Neuronal stem cell (in vitro differentiated cells): ENCODE results near the gene RAB40AL.

Experiments
- DNase-seq: peaks from one replicate; pipeline ENCODE4 v3.0.0-alpha.2; 2013; ENCODE audit warnings: low spot score
- H2AFZ ChIP-seq: one replicate; pipeline ENCODE4 v1.6.1; 2013; ENCODE audit warnings: mild to moderate bottlenecking, low read length, inconsistent platforms
- H2AK5ac ChIP-seq: 2 replicates; pipeline ENCODE4 v1.6.1; 2013; ENCODE audit warnings: low read depth, mild to moderate bottlenecking, inconsistent platforms, low read length, moderate library complexity, mixed read lengths
- H2BK120ac ChIP-seq: 2 replicates; pipeline ENCODE4 v1.6.1; 2013; ENCODE audit warnings: low read depth, mild to moderate bottlenecking, inconsistent platforms, low read length, moderate library complexity, mixed read lengths
- H2BK12ac ChIP-seq: one replicate; pipeline ENCODE4 v1.6.1; 2013; ENCODE audit warnings: low read length, inconsistent platforms
- H2BK15ac ChIP-seq: 2 replicates; pipeline ENCODE4 v1.6.1; 2013; ENCODE audit warnings: mild to moderate bottlenecking, low read length, inconsistent platforms, mixed read lengths
- H2BK5ac ChIP-seq: one replicate; pipeline ENCODE4 v1.6.1; 2013; ENCODE audit warnings: inconsistent platforms, mild to moderate bottlenecking, low read length, moderate library complexity
- H3K14ac ChIP-seq: one replicate; pipeline ENCODE4 v1.6.1; 2013; ENCODE audit warnings: low read length, inconsistent platforms
- H3K18ac ChIP-seq: 2 replicates; pipeline ENCODE4 v1.6.1; 2013; ENCODE audit warnings: low read length, inconsistent platforms
- H3K23ac ChIP-seq: 2 replicates; pipeline ENCODE4 v1.6.1; 2013; ENCODE audit warnings: low read depth, mild to moderate bottlenecking, mixed read lengths, low read length, inconsistent platforms; ENCODE audit not compliant: poor library complexity
- H3K27ac ChIP-seq: replicated peaks from 3 replicates; pipeline ENCODE4 v1.5.1; 2013; ENCODE audit warnings: low read length, inconsistent platforms
- H3K27me3 ChIP-seq, 3 experiments: 2 replicates each; pipeline ENCODE4 v1.6.1; 2013; ENCODE audit warnings: low read length in 3 of 3, mild to moderate bottlenecking in 2 of 3, inconsistent platforms in 1 of 3, low read depth in 1 of 3, mixed read lengths in 1 of 3, moderate library complexity in 1 of 3; ENCODE audit not compliant: control insufficient read depth in 3 of 3, insufficient read depth in 3 of 3
- H3K36me3 ChIP-seq, 2 donors: replicated peaks in 1 of 2; 2 replicates each; pipeline ENCODE4 v1.6.1; 2013; ENCODE audit warnings: low read length in 2 of 2; ENCODE audit not compliant: control insufficient read depth in 2 of 2, insufficient read depth in 2 of 2
- H3K4ac ChIP-seq: 2 replicates; pipeline ENCODE4 v1.6.1; 2013; ENCODE audit warnings: inconsistent platforms, mild to moderate bottlenecking, low read length, moderate library complexity
- H3K4me1 ChIP-seq, 2 donors: 1 replicate in 1 of 2; 2 replicates in 1 of 2; pipeline ENCODE4 v1.6.1; 2013; ENCODE audit warnings: low read length in 2 of 2, low read depth in 1 of 2; ENCODE audit not compliant: control insufficient read depth in 2 of 2, insufficient read depth in 1 of 2
- H3K4me2 ChIP-seq: one replicate; pipeline ENCODE4 v1.6.1; 2013; ENCODE audit warnings: mild to moderate bottlenecking, low read length, inconsistent platforms; ENCODE audit not compliant: insufficient read depth, poor library complexity, severe bottlenecking
- H3K4me3 ChIP-seq, 2 donors: 2 replicates each; pipeline ENCODE4 v1.5.1; 2013; ENCODE audit warnings: low read length in 2 of 2, mild to moderate bottlenecking in 2 of 2, inconsistent platforms in 1 of 2, moderate library complexity in 1 of 2
- H3K79me1 ChIP-seq: one replicate; pipeline ENCODE4 v1.6.1; 2013; ENCODE audit warnings: low read depth, mild to moderate bottlenecking, inconsistent platforms, low read length, moderate library complexity
- H3K9ac ChIP-seq: one replicate; pipeline ENCODE4 v1.6.1; 2013; ENCODE audit warnings: mild to moderate bottlenecking, low read depth, low read length, inconsistent platforms; ENCODE audit not compliant: poor library complexity
- H3K9me3 ChIP-seq, 2 donors: replicated peaks in 1 of 2; 2 replicates each; pipeline versions ENCODE3 to v1.6.1; 2013; ENCODE audit warnings: low read length in 2 of 2, mild to moderate bottlenecking in 2 of 2, inconsistent platforms in 1 of 2, low read depth in 1 of 2, mixed read lengths in 1 of 2, moderate library complexity in 1 of 2; ENCODE audit not compliant: control insufficient read depth in 2 of 2, insufficient read depth in 1 of 2
- H4K8ac ChIP-seq: one replicate; pipeline ENCODE4 v1.6.1; 2013; ENCODE audit warnings: low read depth, mild to moderate bottlenecking, inconsistent platforms, low read length, moderate library complexity
- H4K91ac ChIP-seq: one replicate; pipeline ENCODE4 v1.6.1; 2013; ENCODE audit warnings: low read length, low read depth, mild to moderate bottlenecking, inconsistent platforms; ENCODE audit not compliant: poor library complexity
- WGBS, 2 donors: extraction: QIAGEN DNeasy Blood & Tissue Kit; methylation state at CpG; one replicate each; pipeline ENCODE4 v1.1.7; 2013; ENCODE audit warnings: missing lambda C conversion rate in 2 of 2, mixed read lengths in 1 of 2; ENCODE audit not compliant: insufficient read length in 2 of 2, insufficient replicate concordance in 1 of 2; ENCODE audit errors: extremely low coverage in 2 of 2; 5-methylcytosine and 5-hydroxymethylcytosine counted together

Gene RAB40AL

DNA sequence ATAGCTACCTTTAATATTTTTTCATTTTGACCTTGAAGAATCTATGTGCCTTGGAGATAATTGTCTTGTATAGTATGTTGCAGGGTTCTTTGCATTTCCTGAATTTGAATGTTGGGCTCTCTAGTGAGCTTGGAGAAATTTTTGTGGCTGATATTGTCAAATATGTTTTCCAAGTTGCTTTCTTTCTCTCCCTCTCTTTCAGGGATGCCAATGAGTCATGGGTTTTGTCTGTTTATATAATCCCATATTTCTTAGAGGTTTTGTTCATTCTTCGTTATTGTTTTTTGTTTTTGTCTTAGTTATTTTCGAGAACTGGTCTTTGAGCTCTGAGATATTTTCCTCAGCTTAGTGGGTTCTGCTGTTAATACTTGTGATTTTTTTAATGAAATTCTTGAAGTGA lies 20.7 kb downstream of the RAB40AL start:
- Histone ChIP-seq H3K4me3 (no peak overlapping the region), H2BK5ac (no peak overlapping the region), H2BK120ac (no peak overlapping the region), H4K8ac (no peak overlapping the region), H3K79me1 (no peaks in the 10 kb centered on the region), H3K18ac (no peak overlapping the region), H3K23ac (no peak overlapping the region), H2AFZ (no peak overlapping the region), H4K91ac (no peak overlapping the region), H3K36me3 (no peaks in the 10 kb centered on the region), H3K14ac (no peak overlapping the region), H3K9ac (no peak overlapping the region), H2BK12ac (no peak overlapping the region), H3K4me2 (no peak overlapping the region), H3K27me3 (no peaks in the 10 kb centered on the region), H2BK15ac (no peak overlapping the region), H2AK5ac (no peak overlapping the region), H3K4me1 (no peaks in the 10 kb centered on the region), H3K9me3 (no peaks in the 10 kb centered on the region), H3K27ac (no peak overlapping the region), H3K4ac (no peak overlapping the region)
- no peak for DNase-seq
- WGBS, 2 donors: no CpG with 5 or more reads among the region's 2 CpGs

DNA sequence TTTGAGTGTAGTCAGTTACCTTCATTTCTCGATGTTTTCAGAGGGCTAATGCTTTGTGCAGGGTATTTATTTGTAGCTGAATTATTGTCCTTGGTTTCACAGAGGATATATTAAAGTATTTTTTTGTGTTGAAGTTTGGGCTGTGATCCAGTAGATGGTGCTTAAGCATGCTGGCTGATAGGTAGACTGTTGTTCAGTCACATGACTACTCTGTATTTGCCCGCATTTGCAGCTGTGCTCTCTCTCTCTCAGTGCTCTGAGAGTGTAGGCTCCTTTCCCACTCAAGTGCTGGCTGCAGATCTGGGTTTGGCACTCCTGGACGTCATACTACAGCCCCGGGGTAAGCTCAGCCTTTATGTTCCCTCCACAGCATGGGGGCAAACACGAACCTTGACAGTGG lies 21.7 kb downstream of the RAB40AL start:
- H4K91ac ChIP-seq: no peak overlapping the region
- H2BK12ac ChIP-seq: no peak overlapping the region
- H3K9ac ChIP-seq: no peak overlapping the region
- no peaks in the 10 kb centered on the region for H3K79me1 ChIP-seq
- no peak overlapping the region for H2BK5ac ChIP-seq
- H2BK15ac ChIP-seq: no peak overlapping the region
- no peak overlapping the region for H3K18ac ChIP-seq
- no CpG with 5 or more reads among the region's 5 CpGs for WGBS, 2 donors
- no peak for DNase-seq
- no peaks in the 10 kb centered on the region for H3K36me3 ChIP-seq
- no peak overlapping the region for H2AFZ ChIP-seq
- H3K4me3 ChIP-seq: no peak overlapping the region
- no peak overlapping the region for H3K14ac ChIP-seq
- H3K27me3 ChIP-seq: no peaks in the 10 kb centered on the region
- H4K8ac ChIP-seq: no peak overlapping the region
- H3K4ac ChIP-seq: no peak overlapping the region
- H3K4me1 ChIP-seq: no peaks in the 10 kb centered on the region
- H3K9me3 ChIP-seq: no peaks in the 10 kb centered on the region
- H2AK5ac ChIP-seq: no peak overlapping the region
- H3K27ac ChIP-seq: no peak overlapping the region
- H3K23ac ChIP-seq: no peak overlapping the region
- H3K4me2 ChIP-seq: no peak overlapping the region
- H2BK120ac ChIP-seq: no peak overlapping the region

GRCh38 chrX:102959471-102959870 lies 22.4 kb downstream of the RAB40AL start:
- WGBS, 2 donors: no CpG with 5 or more reads among the region's 4 CpGs
- Histone ChIP-seq H4K91ac (no peak overlapping the region), H3K14ac (no peak overlapping the region), H3K79me1 (no peaks in the 10 kb centered on the region), H2BK120ac (no peak overlapping the region), H2BK12ac (no peak overlapping the region), H2BK15ac (no peak overlapping the region), H3K9ac (no peak overlapping the region), H3K27ac (no peak overlapping the region), H3K4me2 (no peak overlapping the region), H3K9me3 (no peaks in the 10 kb centered on the region), H2AFZ (no peak overlapping the region), H3K23ac (no peak overlapping the region), H2AK5ac (no peak overlapping the region), H3K4me1 (no peaks in the 10 kb centered on the region), H3K27me3 (no peaks in the 10 kb centered on the region), H3K36me3 (no peaks in the 10 kb centered on the region), H4K8ac (no peak overlapping the region), H2BK5ac (no peak overlapping the region), H3K4ac (no peak overlapping the region), H3K4me3 (no peak overlapping the region), H3K18ac (no peak overlapping the region)
- no peak for DNase-seq

DNA sequence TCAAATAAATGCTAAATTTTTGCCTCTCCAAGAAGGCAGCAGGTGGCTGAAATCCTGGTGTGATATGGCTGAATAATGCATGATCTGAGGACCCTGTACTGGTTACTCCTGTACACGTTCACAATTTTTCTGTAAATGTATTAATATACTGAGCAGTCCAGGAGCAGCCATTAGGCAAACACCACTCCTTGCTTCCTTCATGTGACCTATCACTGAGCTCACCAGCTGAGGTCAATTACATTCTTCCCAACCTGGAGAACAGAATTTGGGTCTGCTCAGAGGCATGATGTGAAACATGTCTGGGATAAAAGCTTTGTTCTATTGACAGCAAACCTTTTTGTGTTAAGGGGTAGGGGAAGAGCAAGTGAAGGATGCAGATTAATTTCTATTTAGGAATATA lies 26.9 kb downstream of the RAB40AL start:
- no peak overlapping the region for H3K4me2 ChIP-seq
- no peak overlapping the region for H2AFZ ChIP-seq
- no peak overlapping the region for H2BK12ac ChIP-seq
- H3K36me3 ChIP-seq: no peaks in the 10 kb centered on the region
- H3K9me3 ChIP-seq: no peaks in the 10 kb centered on the region
- H3K4me1 ChIP-seq: no peaks in the 10 kb centered on the region
- no peak overlapping the region for H3K4ac ChIP-seq
- no peak overlapping the region for H3K9ac ChIP-seq
- H2AK5ac ChIP-seq: no peak overlapping the region
- no peak overlapping the region for H2BK15ac ChIP-seq
- no peaks in the 10 kb centered on the region for H3K79me1 ChIP-seq
- no peak overlapping the region for H2BK120ac ChIP-seq
- no peak overlapping the region for H3K23ac ChIP-seq
- DNase-seq: no peak
- no peak overlapping the region for H3K27ac ChIP-seq
- H4K91ac ChIP-seq: no peak overlapping the region
- no peaks in the 10 kb centered on the region for H3K27me3 ChIP-seq
- no peak overlapping the region for H3K4me3 ChIP-seq
- H3K14ac ChIP-seq: no peak overlapping the region
- WGBS, 2 donors: no CpG with 5 or more reads among the region's 1 CpG
- H3K18ac ChIP-seq: no peak overlapping the region
- no peak overlapping the region for H4K8ac ChIP-seq
- H2BK5ac ChIP-seq: no peak overlapping the region
